ENCODE measurements around the gene TTC21B.
"Not testable (repeated sequence)": the region's sequence is repeated elsewhere in the genome, so short reads cannot be mapped to it uniquely, and the experiment has no call there.

The TTC21B gene

DNA sequence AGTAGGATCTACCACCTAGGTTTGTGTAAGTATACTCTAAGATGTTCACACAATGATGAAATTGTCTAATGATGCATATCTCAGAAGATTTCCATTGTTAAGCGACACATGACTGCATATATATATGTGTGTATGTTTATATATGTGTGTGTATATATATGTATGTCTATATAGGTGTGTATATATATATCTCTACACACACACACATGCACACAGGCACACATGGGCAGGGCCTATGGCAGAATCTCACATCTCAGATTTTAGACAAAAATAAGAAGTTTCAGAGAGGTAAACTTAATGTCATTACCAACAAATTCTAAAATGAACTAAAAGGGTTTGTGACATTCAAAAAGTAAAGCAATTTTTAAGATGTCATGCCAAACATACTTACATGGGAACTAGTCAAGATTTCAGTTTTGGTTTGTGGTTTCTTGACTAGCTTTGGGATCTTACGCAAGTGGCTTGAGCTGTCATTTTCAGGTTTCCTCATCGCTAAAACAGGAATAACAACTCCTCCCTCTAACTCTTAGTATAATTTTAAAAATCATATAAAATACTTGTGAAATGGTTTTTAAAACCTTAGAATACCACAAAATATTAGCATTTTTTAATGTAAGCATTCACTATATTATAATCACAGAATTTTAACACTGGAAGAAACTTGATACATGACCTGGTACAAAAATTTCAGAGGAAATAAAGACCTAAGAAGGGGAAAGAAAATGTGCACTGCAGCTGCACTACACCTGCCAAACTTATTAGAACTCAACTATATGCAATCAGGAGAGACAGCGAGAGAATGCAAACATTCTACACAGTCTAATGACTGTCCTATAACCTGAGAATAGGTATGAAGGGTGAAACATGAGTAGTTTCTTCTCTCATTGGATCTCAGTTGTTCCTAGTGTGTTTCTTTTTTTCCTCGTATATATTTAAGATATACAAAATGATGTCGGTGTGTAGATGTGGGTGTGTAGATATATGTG, 75.7 kb downstream of the TTC21B start:
- no peak for DNase-seq

DNA sequence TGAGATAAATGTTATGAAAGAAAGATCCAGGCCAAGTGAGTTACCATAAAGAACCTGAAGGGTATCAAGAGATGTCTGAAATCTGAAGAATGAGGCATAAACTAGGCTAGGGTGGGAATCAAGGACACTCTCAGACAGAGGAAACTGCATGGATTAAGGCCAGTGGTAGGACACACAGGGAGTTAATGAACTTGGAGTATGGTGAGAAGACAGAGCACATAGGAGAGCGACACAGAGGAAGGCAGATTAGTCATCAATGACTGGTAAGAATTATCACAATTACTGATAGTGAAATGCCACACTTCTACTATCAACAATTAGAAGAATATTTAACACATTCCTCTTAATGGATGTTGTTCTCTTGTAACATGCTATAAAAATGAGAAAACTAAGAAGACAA, 76.9 kb downstream of the TTC21B start:
- no peak for DNase-seq

- DNase-seq = no peak
These were observed 77.3 kb downstream of the TTC21B start for GRCh38 chr2:165876269-165876668.

- DNase-seq = no peak
These were observed 79.0 kb downstream of the TTC21B start for GRCh38 chr2:165874445-165875039.

DNA sequence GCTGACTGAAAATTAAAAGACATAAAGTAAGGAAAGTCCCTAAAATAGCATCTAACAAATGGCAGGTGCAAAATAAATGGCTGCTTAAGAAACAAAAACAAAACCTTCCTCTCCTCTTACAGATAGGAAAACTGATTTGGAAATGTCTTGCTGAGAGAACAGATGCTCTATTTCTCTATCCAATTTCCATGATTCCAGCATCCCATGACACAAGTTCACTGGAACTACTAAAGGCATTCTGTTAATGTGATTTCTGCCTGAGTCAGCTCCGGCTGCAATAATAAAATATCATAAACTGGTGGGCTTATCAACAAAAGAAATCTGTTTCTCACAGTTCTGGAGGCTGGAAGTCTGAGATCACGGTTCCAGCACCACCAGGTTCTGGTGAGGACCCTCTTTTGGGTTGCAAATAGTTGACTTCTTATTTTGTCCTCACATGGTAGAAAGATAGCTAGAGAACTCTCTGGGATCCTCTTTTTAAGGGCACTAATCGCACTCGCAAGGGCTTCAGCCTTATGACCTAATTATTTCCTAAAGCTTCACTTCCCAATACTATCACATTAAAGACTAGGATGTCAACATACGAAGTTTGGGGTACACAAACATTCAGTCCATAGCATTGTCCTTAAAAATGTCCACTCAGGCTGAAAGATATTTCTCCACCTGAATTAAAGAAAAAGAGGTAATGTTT, 81.3 kb downstream of the TTC21B start:
- no peak for DNase-seq

DNA sequence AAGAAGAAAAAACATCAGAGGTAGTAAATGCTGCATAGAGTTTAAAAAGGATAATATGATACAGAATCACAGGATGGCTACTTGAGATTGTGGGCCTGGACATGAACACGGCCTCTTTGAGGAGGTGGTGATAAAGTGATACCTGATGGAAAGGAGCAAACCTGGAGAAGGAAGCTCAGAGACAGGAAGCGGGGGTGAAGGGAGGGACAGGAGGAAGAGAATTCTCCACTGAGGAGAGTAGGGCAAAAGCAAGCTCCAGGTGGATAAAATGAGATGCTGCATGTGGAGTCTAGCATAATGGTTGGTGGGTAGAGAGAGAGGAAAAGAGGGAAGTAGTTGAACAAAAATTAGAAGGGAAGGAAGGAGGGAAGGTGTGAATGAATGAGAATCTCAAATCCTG, 82.6 kb downstream of the TTC21B start:
- DNase-seq = no peak

GRCh38 chr2:165870346-165870745, 83.2 kb downstream of the TTC21B start:
- no peak for DNase-seq

GRCh38 chr2:165868211-165868610, 85.4 kb downstream of the TTC21B start:
- peak; percentile 45 for DNase-seq

- DNase-seq = no peak
These were observed 89.3 kb downstream of the TTC21B start for GRCh38 chr2:165864296-165864695.

DNA sequence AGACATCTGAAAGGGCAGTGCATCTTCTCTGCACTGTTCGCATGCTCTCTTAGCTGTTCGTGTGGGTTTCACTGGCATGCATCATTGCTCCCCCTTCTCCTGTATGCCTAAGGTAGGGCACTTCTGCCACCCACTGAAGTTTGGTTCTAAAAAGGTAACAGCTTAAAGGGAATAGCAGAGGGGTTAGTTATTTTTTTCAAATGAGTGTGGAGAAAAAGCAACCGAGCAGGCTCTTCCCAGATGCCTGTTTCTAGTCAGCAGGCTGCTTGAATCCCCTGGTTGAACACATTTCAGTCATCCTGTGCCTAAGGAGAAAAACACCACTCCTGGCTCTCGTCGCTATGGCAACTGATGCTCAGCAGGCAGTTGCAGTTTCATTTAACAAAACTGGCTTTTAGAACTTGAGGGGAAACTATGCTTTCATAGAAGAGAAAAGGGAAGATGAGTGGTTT, 89.7 kb downstream of the TTC21B start:
- DNase-seq = no peak

- not testable (repeated sequence) for DNase-seq
These were observed 92.5 kb downstream of the TTC21B start for GRCh38 chr2:165861083-165861482.

DNA sequence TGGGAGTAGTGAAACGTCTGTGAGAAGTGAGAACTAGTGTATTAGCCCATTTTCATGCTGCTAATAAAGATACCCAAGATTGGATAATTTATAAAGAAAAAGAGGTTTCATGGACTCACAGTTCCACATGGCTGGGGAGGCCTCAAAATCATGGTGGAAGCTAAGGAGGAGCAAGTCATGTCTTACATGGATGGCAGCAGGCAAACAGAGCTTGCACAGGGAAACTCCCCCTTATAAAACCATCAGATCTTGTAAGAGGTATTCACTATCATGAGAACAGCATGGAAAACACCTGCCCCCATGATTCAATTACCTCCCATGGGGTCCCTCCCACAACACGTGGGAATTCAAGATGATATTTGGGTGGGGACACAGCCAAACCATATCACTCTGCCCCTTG, 93.9 kb downstream of the TTC21B start:
- DNase-seq = not testable (repeated sequence)

- DNase-seq = no peak
These were observed 95.7 kb downstream of the TTC21B start for GRCh38 chr2:165857876-165858275.

DNA sequence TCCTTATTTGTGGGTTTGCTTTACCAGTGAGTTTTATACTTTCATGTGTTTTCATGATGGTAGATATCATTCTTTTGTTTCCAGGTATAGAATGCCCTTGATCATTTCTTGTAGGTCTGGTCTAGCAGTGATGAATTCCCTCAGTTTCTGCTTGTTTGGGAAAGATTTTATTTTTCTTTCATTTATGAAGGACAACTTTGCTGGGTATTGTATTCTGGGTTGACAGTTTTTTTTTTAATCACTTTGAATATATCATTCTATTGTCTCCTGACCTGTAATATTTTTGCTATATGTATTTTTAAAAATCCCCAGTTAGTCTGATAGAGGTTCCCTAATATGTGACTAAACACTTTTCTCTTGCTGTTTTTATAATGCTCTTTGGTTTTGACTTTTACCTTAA, 101.2 kb downstream of the TTC21B start:
- no peak for DNase-seq

DNA sequence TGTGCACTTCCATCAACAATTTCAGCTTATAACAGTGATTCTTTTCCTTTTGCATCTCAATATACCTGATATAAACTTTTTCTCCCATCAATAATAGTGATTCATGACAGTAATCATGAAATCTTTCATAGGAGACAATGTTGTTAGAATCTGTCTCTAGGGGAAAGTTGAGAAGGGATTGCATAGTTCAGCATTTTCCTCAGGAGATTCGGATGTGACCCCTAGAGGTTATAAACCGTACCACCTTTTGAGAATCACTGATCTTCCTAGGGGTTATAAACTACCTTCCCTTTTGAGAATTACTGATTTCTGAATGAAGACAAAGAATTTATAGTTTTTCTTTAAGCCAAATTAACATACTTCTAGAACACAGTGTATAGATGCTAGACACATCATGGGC, 106.6 kb downstream of the TTC21B start:
- no peak for DNase-seq

DNA sequence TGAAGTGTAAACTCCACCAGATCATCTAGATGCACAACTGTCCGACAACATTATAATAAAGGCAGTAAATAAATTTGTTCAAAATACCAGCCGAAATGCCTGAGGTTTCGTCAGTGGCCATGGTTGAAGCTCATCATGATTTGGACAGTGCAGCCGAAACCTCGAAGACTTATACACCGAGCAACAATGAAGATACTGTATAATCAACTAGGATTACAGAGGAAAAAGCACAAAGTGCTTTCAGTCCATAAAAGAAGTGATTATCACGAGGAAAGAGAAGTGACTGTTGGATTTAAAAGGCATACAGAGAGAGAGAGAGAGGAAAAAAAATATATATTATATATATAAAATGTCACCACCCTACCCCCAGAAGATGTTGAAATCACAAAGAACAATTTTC, 107.5 kb downstream of the TTC21B start:
- no peak for DNase-seq

DNA sequence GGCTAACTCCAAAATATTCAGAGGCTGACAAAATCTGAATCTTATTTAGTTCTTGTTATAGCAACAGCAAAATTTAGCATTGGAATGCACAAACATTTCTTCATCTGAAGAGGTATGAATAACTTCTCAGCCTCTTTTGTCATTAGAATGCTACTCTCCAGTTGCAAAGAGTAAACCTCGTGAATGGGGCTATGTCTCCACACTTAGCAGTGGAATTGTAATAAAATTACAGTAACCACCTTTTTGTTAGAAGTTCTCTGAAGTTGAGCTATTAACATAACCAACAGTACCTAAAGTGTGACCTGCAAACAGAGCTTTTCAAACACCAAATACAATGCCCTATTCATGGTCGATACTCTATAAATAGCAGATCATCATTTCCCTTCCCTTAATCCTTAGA, 109.4 kb downstream of the TTC21B start:
- DNase-seq = no peak

DNA sequence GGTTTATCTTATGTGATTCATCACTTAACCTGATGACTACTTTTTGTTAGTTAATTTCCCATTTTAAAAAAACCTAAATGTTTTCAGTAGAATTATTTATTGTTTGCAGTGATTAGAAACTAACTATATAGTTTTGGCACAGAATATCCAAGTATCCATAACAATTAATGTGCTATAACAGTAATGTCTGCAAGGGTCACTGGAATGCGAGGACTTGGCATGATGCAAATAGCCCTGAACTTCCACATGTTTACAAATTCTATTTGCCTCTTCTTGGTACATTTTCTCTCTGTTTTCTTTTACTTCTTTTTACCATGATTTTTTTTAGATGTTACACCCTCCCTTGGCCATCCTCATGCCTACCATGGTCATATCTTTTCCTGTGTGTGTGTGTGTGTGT, 110.2 kb downstream of the TTC21B start:
- DNase-seq = no peak

GRCh38 chr2:165840333-165840958, 113.1 kb downstream of the TTC21B start:
- DNase-seq = no peak

DNA sequence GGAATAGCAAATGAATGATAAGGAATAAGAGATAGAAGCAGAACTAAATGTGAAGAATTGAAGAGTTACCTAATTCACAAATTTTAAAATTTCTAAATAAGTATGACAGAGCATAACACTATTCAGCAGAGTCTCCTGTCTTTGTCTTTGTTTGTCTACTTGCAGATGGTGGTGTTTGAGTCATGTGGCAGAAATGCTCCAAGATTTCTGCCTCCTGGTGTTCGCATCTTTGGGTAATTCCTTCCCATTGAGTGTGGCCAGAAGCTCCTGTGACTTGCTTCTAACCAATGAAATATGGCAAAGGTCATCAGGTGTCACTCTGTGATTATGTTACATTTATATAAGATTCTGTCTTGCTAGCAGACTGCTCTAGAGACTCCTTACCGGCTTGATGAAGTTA, 114.0 kb downstream of the TTC21B start:
- DNase-seq = no peak

GRCh38 chr2:165837122-165837521, 116.5 kb downstream of the TTC21B start:
- DNase-seq = no peak

DNA sequence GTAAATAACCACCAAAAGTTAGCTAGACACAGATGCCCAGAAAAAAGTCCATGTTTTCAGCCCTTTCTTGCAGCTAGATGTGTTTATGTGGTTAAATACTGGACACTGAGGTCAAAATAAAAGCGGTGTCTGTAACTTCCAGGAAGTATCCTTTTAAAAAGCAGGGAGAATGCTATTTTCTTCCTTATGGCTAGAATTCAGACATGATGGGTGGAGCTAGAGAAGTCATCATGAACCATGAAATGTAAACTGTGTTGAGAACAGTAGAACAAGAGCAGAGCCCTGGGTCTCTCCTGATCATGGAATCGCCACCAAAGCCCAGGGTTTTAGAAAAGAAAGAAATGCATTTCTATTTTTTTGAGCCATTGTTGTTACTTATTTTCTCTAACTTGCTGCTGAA, 118.2 kb downstream of the TTC21B start:
- DNase-seq = no peak

DNA sequence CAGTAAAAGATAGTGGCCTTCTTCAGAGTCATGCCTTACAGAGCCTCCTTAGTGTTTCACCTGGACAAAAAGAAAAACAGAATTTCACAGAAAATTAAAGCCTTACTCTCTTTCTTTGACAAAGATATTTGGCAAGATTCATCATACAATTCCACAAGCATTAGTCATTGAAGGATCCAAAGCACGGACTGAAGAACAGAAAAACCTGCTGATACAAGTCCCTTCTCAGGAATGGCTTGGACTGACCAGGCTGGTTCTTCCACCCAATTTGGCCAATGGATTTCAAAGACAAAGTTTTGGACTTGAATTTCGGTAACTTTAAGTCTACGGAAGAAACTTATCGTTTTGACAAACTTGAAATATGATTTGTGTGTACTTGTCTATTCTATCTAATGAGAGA, 120.4 kb downstream of the TTC21B start:
- no peak for DNase-seq
